ENCODE results near the gene ARID1B. TPM values are rescaled to one million over a fixed set of nuclear protein-coding genes. Genes with fewer than 3 reads are reported as not detected.
A peak's percentile ranks its signal among the peaks of the same experiment; 100 is the strongest.

Gene ARID1B
- total RNA-seq, 4 donors from 2014 or later: 157 to 315 (median 206) TPM

DNA sequence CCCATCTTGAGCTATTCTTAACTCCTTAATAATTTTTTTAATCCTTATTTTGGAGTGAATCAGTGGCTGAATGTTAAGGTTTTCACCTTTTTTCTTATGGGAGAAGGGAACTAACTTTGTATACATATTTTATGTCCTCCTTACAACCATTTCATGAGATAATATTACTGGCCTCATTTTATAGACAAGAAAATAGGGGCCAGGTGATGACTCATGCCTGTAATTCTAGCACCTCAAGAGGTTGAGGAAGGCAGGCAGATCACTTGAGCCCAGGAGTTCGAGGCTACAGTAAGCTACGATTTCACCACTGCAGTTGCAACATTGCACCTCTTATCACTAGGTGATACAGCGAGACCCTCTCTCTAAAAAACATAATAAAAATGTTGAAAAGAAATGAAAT, 417.5 kb downstream of the ARID1B start:
- intact Hi-C loops (cut with DNase I): no loop called here
- Histone ChIP-seq H3K27me3 (no peaks in the 10 kb centered on the region), H3K4me1 (no peaks in the 10 kb centered on the region), H3K9me3 (no peaks in the 10 kb centered on the region), H3K4me3 (replicated peaks in 1 of 3) (no peak overlapping the region), H3K27ac (no peak overlapping the region), H3K36me3 (peaks cover 28 to 40% of the 10 kb centered on the region in 2 donors)
- no peak for DNase-seq
- 73 to 96% methylated on average over 3 of the region's 3 CpGs for WGBS, 2 donors
- TF ChIP-seq, protein P1, sequence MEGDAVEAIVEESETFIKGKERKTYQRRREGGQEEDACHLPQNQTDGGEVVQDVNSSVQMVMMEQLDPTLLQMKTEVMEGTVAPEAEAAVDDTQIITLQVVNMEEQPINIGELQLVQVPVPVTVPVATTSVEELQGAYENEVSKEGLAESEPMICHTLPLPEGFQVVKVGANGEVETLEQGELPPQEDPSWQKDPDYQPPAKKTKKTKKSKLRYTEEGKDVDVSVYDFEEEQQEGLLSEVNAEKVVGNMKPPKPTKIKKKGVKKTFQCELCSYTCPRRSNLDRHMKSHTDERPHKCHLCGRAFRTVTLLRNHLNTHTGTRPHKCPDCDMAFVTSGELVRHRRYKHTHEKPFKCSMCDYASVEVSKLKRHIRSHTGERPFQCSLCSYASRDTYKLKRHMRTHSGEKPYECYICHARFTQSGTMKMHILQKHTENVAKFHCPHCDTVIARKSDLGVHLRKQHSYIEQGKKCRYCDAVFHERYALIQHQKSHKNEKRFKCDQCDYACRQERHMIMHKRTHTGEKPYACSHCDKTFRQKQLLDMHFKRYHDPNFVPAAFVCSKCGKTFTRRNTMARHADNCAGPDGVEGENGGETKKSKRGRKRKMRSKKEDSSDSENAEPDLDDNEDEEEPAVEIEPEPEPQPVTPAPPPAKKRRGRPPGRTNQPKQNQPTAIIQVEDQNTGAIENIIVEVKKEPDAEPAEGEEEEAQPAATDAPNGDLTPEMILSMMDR (IDR thresholded peaks at IDR 0.05): no peak
- TF ChIP-seq POLR2A (IDR thresholded peaks at IDR 0.05): no peak

DNA sequence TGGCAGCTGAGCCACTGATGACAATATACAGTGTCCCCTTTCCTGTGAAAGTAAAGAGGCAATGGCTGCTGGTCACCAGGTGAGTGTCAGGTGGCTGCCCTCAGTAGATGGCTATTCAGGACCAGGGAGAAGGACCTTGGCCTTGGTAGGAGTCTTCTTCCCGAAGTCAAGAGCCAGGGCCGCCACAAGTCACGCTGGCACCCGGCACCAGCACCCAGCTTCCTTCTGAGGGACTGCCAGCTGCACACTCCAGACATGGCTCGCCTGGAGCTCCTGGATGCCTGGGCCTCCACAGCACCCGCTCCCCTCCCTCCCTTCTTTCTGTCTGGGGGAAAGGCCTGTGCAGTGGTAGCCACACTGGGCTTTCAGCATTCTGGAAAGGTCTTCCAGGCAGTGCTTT, 419.2 kb downstream of the ARID1B start:
- no peak overlapping the region for H3K27ac ChIP-seq
- DNase-seq: no peak
- 90 to 100% methylated on average over 2 to 6 of the region's 6 CpGs for WGBS, 2 donors

DNA sequence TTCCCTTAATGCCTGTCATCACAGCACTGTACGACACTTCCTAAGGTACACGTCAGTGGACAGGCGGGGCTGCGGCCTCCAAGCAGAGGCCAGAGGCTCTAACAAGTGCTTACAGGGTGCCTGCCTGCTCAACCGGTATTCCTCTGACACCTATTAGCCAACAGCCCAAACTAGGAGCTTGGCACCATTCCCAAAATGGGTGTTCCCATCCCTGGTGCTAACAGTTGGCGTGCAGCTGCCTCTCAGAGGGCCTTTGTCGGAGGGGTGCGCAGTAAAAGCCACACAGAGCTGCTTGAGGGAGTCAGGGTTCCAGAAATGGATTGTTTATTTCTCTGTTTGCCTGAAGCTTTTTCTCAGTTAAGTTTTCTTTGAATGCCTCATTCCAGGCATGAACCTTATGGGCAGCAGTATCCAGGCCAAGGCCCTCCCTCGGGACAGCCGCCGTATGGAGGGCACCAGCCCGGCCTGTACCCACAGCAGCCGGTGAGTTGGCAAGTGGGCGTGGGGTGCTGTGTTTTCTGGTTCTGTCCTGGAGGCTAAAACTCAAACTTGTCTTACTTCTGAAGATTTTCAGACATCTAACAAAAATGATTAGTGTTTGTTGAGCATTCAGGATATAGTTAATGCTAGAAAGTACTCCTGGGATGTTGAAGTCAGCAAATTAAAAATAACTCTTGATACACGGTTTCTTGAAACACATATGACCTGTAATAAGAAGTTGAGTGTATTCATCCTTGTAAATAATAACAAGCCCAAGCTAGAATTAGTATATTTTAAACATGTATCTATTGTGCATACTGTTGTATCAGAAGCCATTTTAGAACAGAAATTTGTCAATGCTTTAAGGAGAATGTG, 421.5 kb downstream of the ARID1B start:
- H3K27ac ChIP-seq: no peak overlapping the region
- no peak overlapping the region for H3K4me3 ChIP-seq (replicated peaks in 1 of 3)
- H3K4me1 ChIP-seq: peaks cover 0 to 7% of the 10 kb centered on the region in 2 donors
- TF ChIP-seq, protein P1 (IDR thresholded peaks at IDR 0.05): no peak
- no peak for TF ChIP-seq POLR2A (IDR thresholded peaks at IDR 0.05)
- peak; percentile 49 to 60 for DNase-seq
- no peaks in the 10 kb centered on the region for H3K27me3 ChIP-seq
- intact Hi-C loops (cut with DNase I): no loop called here
- WGBS, 2 donors: 74 to 79% methylated on average over 15 of the region's 15 CpGs
- peaks cover 31 to 37% of the 10 kb centered on the region in 2 donors for H3K36me3 ChIP-seq
- H3K9me3 ChIP-seq: no peaks in the 10 kb centered on the region

More for the DNA sequence above, 419.2 kb downstream of the ARID1B start:
- Histone ChIP-seq H3K9me3 (no peaks in the 10 kb centered on the region), H3K27me3 (no peaks in the 10 kb centered on the region), H3K4me3 (replicated peaks in 1 of 3) (no peak overlapping the region), H3K4me1 (no peaks in the 10 kb centered on the region), H3K36me3 (peaks cover 25 to 37% of the 10 kb centered on the region in 2 donors)
- intact Hi-C loops (cut with DNase I): no loop called here
- no peak for TF ChIP-seq POLR2A (IDR thresholded peaks at IDR 0.05)

DNA sequence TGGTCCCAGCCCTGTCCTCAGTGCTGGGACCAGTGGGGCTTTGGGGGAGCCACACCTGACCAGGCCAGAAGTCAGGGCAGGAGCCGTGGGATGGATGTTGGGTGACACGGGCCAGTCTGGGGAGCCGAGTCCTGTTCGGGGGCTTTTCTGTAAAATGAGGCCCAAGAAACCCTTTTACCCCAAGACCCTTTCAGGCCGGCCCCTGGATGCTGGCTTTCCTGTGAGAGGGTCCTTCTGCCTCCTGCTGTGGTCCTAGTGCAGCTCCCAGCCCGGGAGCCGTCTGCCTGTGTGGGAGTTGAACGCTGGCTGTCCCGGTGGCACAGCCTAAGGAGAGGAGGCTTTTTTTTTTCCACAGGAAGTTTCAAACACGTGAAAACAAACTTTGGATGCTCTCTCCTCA, 422.9 kb downstream of the ARID1B start:
- Histone ChIP-seq H3K4me1 (peaks cover 0 to 7% of the 10 kb centered on the region in 2 donors), H3K4me3 (replicated peaks in 1 of 3) (no peak overlapping the region), H3K9me3 (no peaks in the 10 kb centered on the region), H3K36me3 (peaks cover 36 to 37% of the 10 kb centered on the region in 2 donors), H3K27me3 (no peaks in the 10 kb centered on the region), H3K27ac (no peak overlapping the region)
- intact Hi-C loops (cut with DNase I): no loop called here
- TF ChIP-seq, protein P1 (IDR thresholded peaks at IDR 0.05): no peak
- no peak for TF ChIP-seq POLR2A (IDR thresholded peaks at IDR 0.05)
- DNase-seq: no peak
- WGBS, 2 donors: 86 to 91% methylated on average over 10 of the region's 10 CpGs

DNA sequence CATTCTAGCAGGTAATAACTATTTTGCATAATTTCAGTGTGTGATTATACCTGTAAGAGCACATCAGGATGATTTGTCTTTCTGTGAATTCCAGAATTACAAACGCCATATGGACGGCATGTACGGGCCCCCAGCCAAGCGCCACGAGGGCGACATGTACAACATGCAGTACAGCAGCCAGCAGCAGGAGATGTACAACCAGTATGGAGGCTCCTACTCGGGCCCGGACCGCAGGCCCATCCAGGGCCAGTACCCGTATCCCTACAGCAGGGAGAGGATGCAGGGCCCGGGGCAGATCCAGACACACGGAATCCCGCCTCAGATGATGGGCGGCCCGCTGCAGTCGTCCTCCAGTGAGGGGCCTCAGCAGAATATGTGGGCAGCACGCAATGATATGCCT, 423.4 kb downstream of the ARID1B start:
- Histone ChIP-seq H3K27ac (no peak overlapping the region), H3K9me3 (no peaks in the 10 kb centered on the region), H3K4me1 (peaks cover 0 to 7% of the 10 kb centered on the region in 2 donors), H3K36me3 (peaks cover 36 to 37% of the 10 kb centered on the region in 2 donors), H3K27me3 (no peaks in the 10 kb centered on the region), H3K4me3 (replicated peaks in 1 of 3) (no peak overlapping the region)
- no peak for DNase-seq
- TF ChIP-seq POLR2A (IDR thresholded peaks at IDR 0.05): no peak
- TF ChIP-seq, protein P1 (IDR thresholded peaks at IDR 0.05): no peak
- intact Hi-C loops (cut with DNase I): no loop called here
- 94 to 97% methylated on average over 10 to 17 of the region's 17 CpGs for WGBS, 2 donors
